SK-N-SH (cell line): Measurements from ENCODE around the gene RNF13.
"Not testable (repeated sequence)": the region's sequence is repeated elsewhere in the genome, so short reads cannot be mapped to it uniquely, and the experiment has no call there.

ENCODE experiments used
- CTCF ChIP-seq: fragments of 200-600 bp; sonication (generic); IDR thresholded peaks from 2 replicates; pipeline ENCODE4 v1.6.1; 2017; ENCODE audit warnings: antibody characterized with exemption, mild to moderate bottlenecking, moderate library complexity
- POLR2AphosphoS5 ChIP-seq: IDR thresholded peaks from 2 replicates; pipeline ENCODE4 v1.6.1; 2012; ENCODE audit warnings: low read depth, low read length
- RFX5 ChIP-seq: IDR thresholded peaks from 2 replicates; pipeline ENCODE4 v1.6.1; 2012; ENCODE audit warnings: mild to moderate bottlenecking, improper control_type of control experiment, low read length
- SMC3 ChIP-seq: IDR thresholded peaks from 2 replicates; pipeline ENCODE4 v1.6.1; 2012; ENCODE audit warnings: low read depth, low read length, improper control_type of control experiment

DNA sequence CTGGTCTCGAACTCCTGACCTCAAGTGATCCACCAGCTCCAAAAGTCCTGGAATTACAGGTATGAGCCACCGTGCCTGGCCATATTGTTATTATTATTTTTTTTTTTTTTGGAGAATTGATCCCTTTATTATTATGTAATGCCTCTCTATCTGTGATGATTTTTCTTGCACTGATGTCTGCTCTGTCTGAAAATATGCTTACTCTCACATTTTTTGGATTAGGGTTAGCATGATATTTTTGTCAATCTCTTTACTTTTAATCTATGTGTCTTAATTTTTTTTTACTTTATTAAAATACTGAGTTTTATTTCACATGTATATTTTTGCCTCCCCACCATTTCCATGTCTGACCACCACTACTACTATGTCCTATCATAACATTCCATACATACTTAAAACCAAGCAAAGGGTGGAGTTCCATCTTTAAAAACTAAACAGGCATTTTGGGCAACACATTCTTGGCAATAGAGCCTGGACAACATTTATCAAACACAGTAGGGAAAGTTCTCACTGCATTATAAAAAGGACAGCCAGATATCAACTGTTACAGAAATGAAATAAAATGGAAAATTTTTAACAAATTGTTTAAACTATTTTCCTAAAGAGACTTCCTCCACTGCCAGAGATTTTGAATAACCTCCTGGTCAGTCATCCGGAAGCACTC, 125.5 kb downstream of the RNF13 start:
- TF ChIP-seq SMC3, CTCF, POLR2AphosphoS5, RFX5: not testable (repeated sequence)
